ENCODE data around the gene KCNK17. TPM values are rescaled to one million over a fixed set of nuclear protein-coding genes. Genes with fewer than 3 reads are reported as not detected.

The KCNK17 gene
- total RNA-seq, 2 experiments from 2014 or later = not detected

DNA sequence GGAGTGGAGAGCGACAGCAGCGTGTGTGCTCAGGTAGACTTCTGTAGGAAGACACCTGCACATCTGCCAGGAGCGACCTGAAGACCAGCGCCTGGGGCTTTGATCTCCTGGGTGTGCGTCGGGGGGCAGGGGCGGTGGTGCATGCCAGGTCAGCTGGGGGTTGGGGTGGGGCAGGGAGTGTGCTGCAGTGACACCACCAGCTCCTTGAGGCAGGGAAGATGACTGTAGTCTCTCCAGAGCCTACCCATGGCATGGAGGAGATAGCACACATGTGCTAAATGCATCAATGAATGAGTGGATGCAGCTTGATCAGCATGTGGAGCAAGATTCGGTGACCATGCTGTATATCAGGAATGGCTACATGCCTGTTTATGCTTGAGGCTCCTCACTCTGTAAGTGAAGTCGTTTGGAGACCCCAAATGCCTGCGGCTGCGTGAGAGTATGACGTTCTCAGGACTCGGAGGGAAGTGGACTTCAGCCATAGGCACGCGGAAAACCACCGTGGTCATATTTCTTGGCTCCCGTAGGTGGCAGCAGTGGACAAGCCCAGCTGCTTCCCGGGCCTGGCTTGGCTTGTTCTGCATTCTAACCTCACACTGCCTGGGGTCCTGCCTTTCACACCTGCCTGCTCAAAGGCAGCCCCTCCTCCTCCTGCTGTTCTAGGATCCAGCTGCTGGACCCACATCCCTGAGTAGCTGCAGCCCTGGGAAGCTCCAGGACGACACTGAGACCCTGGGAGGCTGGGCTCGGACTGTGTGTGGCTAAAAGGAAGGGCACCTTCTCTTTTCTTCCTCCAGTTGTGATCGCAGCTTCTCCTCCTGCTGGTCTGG, 47.7 kb upstream of the KCNK17 start:
- H3K36me3 ChIP-seq (ENCODE audit: insufficient read depth, low read length) = no peaks in the 10 kb centered on the region
- ChIA-PET POLR2A (interaction anchor here (0.6 kb wide), 1 partner anchor 1692 kb away, joined by 4 read pairs; no protein-coding TSS in a partner anchor), CTCF (ENCODE audit: unreplicated experiment) (interaction anchor here (1.2 kb wide), 1 partner anchor 17 kb away, joined by 3 read pairs; no protein-coding TSS in a partner anchor)
- no peaks in the 10 kb centered on the region for H3K4me1 ChIP-seq (ENCODE audit: insufficient read depth, low read length, poor library complexity, severe bottlenecking)
- 0 out of 2 replicates have a peak overlapping the region, but pooled peaks have one; percentile 32 for H2AFZ ChIP-seq (ENCODE audit: low read length)
- no TSS peak for BruUV-seq (replicated peaks)
- intact Hi-C loops (cut with micrococcal nuclease; ENCODE audit: unreplicated experiment) = loop anchor here (1.0 to 2.0 kb wide), 2 partner anchors 530 to 947 kb away; no protein-coding TSS in a partner anchor
- no peaks in the 10 kb centered on the region for H4K20me1 ChIP-seq (ENCODE audit: insufficient read depth, low read length)
- H3K4me3 ChIP-seq (ENCODE audit: low read depth, low read length, poor library complexity, severe bottlenecking) = no peak overlapping the region
- TF ChIP-seq, protein P1, sequence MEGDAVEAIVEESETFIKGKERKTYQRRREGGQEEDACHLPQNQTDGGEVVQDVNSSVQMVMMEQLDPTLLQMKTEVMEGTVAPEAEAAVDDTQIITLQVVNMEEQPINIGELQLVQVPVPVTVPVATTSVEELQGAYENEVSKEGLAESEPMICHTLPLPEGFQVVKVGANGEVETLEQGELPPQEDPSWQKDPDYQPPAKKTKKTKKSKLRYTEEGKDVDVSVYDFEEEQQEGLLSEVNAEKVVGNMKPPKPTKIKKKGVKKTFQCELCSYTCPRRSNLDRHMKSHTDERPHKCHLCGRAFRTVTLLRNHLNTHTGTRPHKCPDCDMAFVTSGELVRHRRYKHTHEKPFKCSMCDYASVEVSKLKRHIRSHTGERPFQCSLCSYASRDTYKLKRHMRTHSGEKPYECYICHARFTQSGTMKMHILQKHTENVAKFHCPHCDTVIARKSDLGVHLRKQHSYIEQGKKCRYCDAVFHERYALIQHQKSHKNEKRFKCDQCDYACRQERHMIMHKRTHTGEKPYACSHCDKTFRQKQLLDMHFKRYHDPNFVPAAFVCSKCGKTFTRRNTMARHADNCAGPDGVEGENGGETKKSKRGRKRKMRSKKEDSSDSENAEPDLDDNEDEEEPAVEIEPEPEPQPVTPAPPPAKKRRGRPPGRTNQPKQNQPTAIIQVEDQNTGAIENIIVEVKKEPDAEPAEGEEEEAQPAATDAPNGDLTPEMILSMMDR (conservative IDR thresholded peaks at IDR 0.05; ENCODE audit: low read length) = peak; percentile 78
- no peak for TF ChIP-seq EZH2phosphoT487 (IDR thresholded peaks at IDR 0.05; ENCODE audit: borderline replicate concordance, low read depth, low read length)
- no peak overlapping the region for H3K27ac ChIP-seq (ENCODE audit: low read depth, low read length, poor library complexity, severe bottlenecking)
- H3K4me2 ChIP-seq (ENCODE audit: low read length) = 0 out of 2 replicates have a peak overlapping the region, but pooled peaks have one; percentile 6
- H3K9me3 ChIP-seq (ENCODE audit: low read length) = no peaks in the 10 kb centered on the region
- H3K9me2 ChIP-seq (ENCODE audit: insufficient read depth, low read length) = no peaks in the 10 kb centered on the region
- peak; percentile 62 for DNase-seq (ENCODE audit: low spot score)
- no peaks in the 10 kb centered on the region for H3K79me2 ChIP-seq (ENCODE audit: insufficient read depth, low read depth, low read length)

DNA sequence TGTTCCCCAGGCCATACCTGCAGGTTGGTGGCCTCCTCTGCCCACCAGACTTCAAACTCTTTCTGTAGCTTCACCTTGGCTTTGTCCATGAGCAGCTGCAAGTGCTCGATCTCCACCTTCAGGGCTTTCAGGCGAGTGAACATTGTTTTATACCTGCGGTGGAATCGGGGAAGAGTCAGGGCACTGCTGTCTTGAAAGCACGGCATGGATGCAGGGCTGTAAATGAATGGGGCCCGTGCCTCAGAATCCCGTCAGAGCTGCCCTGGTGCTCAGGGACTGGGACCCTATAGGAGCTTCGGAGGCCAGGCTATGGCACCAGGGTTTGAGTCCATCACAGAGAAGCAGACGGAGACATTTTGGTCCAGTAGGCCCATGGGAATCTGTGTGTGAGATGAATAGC, 46.2 kb upstream of the KCNK17 start:
- no peak for DNase-seq (ENCODE audit: low spot score)
- CTCF ChIA-PET (ENCODE audit: unreplicated experiment) = no interaction called here
- Histone ChIP-seq H3K9me3 (ENCODE audit: low read length) (no peaks in the 10 kb centered on the region), H3K9me2 (ENCODE audit: insufficient read depth, low read length) (no peaks in the 10 kb centered on the region), H3K27ac (ENCODE audit: low read depth, low read length, poor library complexity, severe bottlenecking) (no peak overlapping the region), H3K79me2 (ENCODE audit: insufficient read depth, low read depth, low read length) (no peaks in the 10 kb centered on the region), H3K4me2 (ENCODE audit: low read length) (no peak overlapping the region), H2AFZ (ENCODE audit: low read length) (no peak overlapping the region), H4K20me1 (ENCODE audit: insufficient read depth, low read length) (no peaks in the 10 kb centered on the region), H3K4me3 (ENCODE audit: low read depth, low read length, poor library complexity, severe bottlenecking) (no peak overlapping the region), H3K4me1 (ENCODE audit: insufficient read depth, low read length, poor library complexity, severe bottlenecking) (no peaks in the 10 kb centered on the region), H3K36me3 (ENCODE audit: insufficient read depth, low read length) (no peaks in the 10 kb centered on the region)
- POLR2A ChIA-PET = no interaction called here
- TF ChIP-seq EZH2phosphoT487 (IDR thresholded peaks at IDR 0.05; ENCODE audit: borderline replicate concordance, low read depth, low read length) = no peak
- TF ChIP-seq, protein P1 (conservative IDR thresholded peaks at IDR 0.05; ENCODE audit: low read length) = no peak
- no TSS peak for BruUV-seq (replicated peaks)
- intact Hi-C loops (cut with micrococcal nuclease; ENCODE audit: unreplicated experiment) = no loop called here
